Measurements from ENCODE around the gene KDM6A.
"Not testable (repeated sequence)": the region's sequence is repeated elsewhere in the genome, so short reads cannot be mapped to it uniquely, and the experiment has no call there.

Gene KDM6A

DNA sequence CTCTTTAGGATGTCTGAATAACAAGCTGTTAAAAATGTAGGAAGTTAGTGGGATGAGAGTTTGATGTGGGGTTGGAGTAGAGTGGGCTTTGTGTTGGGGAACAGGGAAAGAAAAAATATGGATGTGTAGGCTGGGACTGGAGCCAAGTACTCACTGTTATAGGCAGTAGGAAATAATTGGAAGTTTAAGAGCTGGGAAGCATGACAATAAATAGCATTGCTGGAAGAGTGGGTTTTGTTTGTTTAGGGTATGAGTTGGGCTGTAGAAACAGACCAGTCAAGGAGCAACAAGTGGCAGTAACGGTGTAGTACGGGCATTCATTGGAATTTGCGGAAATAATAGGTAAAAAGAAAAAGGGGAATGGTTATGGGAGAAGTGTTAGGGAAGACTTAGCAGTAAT is 81.6 kb downstream of the KDM6A start:
- DNase-seq (ENCODE audit: low read depth in 4 of 4, low spot score in 1 of 4): no peak

DNA sequence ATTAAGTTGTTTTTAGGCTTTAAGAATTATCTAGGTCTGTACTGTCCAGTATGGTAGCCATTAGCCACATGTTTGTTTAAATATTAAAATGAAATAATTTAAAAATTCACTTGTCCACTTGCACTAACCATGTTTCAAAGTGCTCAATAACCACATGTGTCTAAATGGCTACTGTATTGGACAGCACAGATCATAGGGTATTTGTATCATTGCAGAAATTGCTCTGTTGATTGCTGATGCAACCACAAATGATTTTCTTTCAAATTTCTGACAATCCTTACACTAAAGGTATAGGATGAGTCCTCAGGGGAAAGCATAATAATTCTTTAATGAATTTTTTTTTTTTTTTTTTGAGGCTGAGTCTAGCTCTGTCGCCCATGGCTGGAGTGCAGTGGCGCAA is 84.9 kb downstream of the KDM6A start:
- no peak for DNase-seq (ENCODE audit: low read depth in 4 of 4, low spot score in 1 of 4)

DNA sequence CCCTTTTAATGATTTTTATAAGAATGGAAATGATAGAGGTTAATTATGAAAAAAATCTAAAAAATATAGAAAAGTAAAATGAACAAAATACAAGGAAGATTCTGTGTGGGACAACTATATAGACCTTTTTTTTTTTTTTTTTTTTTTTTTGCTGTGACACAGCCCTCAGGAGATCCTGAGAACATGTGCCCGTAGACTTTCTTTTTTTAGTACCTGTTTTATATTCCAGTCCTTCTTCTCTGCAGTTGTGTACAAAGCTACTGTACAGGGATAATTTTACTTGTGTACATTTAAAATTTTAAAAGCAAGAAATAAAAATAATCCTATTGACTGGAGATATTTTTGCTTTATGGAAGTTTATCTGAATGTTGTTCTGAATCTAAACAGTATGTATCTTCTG is 85.5 kb downstream of the KDM6A start:
- DNase-seq (ENCODE audit: low read depth in 4 of 4, low spot score in 1 of 4): no peak

DNA sequence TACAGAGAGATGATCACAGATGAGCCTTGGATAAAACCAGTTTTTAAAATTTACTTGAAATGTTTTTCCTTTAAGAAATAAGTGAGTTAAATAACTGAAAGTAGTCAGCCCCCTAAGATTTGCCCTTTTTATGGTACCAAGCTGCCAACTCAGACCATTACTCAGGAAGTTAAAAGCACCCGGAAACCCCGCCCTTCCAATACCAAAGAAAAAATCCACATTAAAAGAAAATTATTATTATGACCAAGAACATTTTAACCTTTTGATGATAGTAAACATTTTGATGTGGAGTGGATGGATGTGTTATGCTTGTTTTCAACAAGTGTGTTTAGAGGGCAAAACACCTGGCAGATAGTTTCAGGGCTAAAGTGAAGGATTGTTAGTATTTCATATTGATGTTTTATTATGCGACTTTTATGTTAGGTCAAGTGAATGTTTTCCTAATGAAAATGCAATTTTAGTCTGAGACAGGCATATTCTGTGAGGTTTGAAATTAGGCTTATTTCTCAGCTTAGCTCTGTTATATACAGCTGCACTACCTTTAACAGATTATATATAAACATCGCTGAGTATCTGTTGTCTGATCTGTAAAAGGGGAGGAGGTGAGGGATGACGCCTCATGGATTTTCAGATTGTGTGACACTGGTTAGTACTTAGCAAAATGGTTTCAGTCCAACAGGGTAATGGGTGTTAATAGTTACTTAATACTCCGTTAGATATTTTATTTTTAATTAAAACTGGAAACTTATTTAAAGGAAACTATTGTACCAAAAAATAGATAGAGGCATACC is 89.0 kb downstream of the KDM6A start:
- no peak for DNase-seq (ENCODE audit: low read depth in 4 of 4, low spot score in 1 of 4)

DNA sequence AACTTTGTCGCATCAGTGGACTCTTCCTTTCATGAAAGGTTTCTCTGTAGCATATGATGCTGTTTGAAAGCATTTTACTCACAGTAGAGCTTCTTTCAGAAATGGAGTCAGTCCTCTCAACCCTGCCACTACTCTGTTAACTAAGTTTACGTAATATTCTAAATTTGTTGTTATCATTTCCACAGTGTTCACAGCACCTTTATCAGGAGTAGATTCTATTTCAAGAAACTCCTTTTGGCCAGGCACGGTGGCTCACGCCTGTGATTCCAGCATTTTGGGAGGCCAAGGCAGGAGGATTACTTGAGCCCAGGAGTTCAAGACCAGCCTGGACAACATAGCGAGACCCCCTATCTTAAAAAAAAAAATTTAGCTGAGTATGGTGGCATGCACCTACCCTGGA is 90.0 kb downstream of the KDM6A start:
- DNase-seq (ENCODE audit: low read depth in 4 of 4, low spot score in 1 of 4): no peak

DNA sequence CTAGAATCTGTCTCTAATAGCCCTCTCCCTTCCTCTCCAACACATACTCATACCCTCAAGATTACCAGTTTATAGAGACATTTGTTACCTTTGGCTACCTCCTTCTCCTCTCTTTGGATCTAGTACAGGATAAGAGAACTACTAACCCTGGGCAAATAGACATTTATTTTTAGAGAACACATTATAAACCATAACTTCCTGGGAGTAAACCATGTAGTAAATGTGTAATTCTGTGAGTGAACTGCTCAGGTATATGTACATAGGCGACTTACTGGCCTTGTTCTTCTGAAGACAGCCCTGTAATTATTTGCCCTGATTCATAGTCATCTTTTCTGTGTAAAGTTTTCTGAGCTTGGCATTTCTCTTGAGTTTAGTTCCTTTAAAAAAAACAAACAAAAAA is 94.2 kb downstream of the KDM6A start:
- no peak for DNase-seq (ENCODE audit: low read depth in 4 of 4, low spot score in 1 of 4)

DNA sequence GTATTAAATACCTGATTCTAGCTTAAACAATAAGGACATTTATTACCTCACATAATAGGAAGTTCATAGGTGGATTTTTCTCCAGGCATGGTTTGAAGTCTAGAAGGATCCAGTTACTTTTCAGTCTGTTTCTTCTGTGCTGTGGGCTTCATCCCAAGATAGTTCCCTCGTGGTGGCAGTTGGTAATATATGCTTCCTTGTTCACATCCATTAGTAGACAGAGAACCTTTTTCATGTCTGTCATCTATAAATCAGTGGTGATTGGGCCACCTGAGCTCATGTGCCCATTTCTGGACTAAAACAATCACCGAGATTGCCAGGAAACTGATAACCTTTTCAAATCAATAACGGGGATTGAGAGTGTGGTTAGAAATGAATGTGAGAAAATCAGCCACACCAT is 97.7 kb downstream of the KDM6A start:
- DNase-seq (ENCODE audit: low read depth in 4 of 4, low spot score in 1 of 4): no peak

DNA sequence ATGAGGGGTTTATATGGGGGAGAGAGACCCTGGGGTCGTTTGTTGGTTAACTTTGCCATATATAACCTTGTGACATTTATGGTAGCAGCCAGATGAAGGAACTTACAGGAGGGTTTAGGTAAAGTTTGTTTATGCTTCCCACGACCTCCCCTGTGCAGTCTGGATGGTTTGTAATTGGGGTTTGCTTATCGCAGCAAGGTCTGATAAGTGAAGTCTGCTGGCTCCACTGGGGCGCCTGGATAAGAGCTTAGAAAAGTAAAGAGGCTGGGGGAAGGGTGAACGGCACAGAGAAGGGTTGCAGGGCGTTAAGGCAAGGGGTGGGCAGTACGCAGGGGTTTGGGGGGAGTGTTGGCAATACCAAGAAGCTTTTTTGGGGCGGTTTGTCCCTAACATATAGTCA is 98.7 kb downstream of the KDM6A start:
- no peak for DNase-seq (ENCODE audit: low read depth in 4 of 4, low spot score in 1 of 4)

DNA sequence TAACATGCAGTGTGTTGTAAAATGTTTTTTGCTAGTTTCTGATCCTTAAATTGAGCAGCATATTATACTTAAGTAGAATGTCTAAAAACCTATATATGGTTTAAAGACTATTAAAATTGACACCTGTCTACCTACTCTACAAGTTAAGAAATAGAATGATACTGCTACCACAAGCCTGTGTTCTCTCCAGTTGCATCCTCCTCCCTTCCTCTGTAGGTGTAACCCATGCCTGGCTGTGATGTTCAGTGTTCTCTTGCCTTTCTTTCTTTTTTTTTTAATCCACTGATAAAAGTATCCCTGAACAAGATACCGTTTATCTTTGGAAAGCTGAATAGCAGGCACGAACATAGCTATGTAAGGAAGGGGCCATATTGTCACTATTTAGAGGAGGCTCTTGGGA is 99.1 kb downstream of the KDM6A start:
- no peak for DNase-seq (ENCODE audit: low read depth in 4 of 4, low spot score in 1 of 4)

DNA sequence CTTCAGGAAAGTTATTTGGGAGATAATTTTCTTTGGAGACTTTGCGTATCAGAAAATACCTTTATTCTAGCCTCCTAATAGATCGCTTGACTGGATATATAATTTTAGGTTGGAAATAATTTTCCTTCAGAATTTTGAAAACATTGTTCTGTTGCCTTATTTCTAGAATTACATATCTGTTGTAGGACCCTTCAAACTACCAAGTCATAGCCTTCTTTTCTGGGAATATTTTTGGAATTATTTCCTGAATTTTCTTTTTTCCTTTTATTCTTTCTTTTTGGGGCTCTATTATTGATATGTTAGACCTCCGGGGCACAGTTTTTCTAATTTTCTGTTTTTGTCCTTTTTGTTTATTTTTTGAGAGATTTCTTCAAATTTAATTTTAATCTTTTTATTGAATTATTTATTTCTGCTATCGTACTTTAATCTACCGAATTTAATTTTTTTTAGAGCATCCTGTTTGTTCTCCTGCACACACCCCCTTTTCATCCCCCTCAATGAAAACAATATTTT is 100.5 kb downstream of the KDM6A start:
- no peak for DNase-seq (ENCODE audit: low read depth in 4 of 4, low spot score in 1 of 4)

DNA sequence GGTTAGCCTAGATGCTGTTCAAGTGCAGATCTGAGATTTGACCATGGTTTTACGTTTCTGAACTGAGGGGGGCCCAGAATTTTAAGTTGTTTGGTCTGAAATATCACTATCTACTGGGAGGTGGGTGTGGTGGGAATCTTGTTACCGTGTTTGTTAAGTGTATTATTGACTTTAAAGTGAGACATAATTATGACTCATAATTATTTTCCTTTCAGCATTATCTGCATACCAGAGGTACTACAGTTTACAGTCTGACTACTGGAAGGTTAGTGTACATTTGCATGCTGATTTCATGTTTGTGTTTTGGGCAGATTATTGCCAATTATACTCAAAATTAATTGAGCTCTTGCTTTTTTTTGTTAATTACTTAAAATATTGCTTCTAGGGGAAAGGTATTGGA is 101.5 kb downstream of the KDM6A start:
- no peak for DNase-seq (ENCODE audit: low read depth in 4 of 4, low spot score in 1 of 4)

DNA sequence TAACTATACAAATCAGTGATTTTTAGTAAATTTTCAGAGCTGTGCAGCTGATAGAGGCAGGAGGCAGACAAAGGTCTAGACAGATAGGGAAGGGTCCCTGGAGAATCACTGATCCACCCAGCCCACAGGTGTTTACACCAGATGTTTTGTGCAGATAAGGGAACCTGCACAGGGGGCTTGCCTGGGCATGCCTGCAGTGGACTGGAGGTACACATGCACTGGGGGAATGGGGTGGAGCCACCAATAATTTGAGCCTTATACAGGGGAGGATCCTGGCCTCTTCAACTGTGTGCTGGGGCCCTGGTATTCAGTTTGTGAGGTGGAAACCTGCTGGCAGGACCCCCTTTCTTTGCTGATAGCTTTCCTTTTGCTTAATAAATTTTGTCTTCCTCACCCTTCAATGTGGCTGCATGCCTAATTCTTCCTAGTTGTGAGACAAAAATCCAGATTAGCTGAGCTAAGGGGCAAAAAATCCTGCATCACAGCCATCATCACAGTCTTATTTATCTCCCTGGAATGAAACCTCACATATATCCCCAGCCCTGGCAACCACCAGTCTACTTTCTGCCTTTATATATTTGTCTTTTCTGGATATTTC is 102.8 kb downstream of the KDM6A start:
- DNase-seq (ENCODE audit: low read depth in 4 of 4, low spot score in 1 of 4): no peak

DNA sequence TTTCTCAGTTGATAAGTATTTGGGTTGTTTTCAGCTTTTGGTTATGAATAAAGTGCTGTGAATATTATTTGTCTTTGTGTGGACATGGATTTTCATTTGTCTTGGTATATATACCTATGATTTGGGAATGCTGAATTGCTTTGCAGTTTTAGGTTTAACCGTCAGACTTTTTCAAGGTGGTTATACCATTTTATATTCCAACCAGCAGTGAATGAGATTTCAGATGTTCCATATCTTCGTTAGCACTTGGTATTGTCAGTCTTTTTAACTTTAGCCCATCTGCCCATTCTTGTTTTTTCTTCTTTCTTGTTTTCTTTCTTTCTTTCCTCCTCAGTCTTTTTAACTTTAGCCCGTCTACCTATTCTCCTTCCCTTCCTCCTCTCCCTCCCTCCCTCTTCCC is 106.0 kb downstream of the KDM6A start:
- DNase-seq (ENCODE audit: low read depth in 4 of 4, low spot score in 1 of 4): no peak

DNA sequence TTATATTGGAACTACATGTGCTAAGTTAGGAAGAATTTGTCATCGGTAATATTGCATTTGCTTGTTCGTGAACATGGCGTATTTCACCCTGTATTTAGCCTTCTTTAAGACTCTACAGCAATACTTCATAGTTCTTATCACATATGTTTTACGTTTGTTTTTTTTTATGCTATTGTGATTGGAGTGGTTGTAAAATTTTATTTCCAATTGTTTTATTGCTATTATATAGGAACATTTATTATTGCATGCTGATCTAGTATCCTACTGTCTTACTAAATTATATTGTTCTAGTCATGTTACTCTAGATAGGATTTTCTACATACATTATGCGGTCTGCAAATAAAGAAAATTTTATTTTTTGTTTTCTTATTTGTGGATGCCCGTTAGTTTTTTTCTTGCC is 107.4 kb downstream of the KDM6A start:
- no peak for DNase-seq (ENCODE audit: low read depth in 4 of 4, low spot score in 1 of 4)

DNA sequence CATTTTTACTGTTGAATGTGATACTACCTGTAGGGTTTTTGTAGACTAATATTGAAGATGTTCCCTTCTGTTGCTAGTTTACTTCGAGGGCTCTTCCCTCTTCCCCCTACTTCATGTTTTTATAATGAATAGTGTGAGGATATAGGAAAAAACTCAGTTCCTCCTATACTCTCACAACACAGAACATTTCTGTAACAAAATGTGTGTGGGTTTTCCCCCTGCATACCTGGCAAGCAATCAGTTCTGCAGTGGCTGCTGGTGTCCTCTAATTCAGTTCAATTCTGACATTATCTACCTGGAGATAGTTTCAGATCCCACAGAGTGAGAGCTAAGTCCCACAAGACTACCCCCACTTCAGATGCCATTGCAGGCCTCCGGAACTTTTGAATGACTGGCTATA is 107.9 kb downstream of the KDM6A start:
- no peak for DNase-seq (ENCODE audit: low read depth in 4 of 4, low spot score in 1 of 4)

DNA sequence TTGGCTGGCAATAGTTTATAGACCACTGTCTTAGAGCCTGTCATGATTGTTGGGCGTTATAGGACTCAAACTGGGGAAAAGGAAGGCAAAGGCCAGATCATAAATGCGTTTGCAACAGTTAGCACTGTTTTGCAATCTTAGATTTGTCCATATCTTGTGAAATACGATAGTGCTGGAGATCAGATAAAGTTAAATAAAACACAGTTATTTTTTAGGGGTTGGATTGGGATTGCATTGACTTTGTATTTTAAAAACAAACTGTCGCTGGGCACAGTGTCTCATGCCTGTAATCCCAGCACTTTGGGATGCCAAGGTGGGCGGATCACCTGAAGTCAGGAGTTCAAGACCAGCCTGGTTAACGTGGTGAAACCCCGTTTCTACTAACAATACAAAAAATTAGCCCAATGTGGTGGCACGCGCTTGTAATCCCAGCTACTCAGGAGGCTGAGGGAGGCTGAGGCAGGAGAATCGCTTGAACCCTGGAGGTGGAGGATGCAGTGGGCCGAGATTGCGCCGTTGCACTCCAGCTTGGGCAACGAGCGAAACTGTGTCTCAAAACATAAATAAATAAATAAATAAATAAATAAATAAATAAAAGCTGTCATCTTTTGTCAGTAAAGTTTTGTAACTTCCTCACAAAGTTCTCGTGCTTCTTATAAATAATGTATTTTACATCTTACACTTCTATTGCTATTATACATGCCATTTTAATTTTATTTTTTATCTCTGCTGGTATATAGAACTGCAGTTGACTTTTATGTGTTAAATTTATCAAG is 117.2 kb downstream of the KDM6A start:
- DNase-seq (ENCODE audit: low read depth in 4 of 4, low spot score in 1 of 4): no peak

DNA sequence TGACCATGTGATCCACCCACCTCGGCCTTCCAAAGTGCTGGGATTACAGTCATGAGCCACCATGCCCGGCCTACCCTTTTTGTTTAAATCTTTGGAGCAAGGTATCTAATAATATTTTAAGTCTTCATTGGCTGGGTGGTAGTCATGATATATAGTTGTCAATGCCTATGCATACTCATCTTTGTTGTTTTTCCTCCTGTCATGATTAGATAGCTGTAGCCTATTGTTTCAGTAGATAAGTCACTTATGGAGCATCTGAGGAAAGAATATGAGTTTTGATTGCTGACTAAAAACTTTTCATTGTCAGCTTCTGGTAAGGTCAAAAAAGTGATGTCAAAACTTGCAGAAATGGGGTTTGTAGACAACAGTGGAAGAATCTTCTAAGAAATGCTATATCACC is 119.8 kb downstream of the KDM6A start:
- no peak for DNase-seq (ENCODE audit: low read depth in 4 of 4, low spot score in 1 of 4)

DNA sequence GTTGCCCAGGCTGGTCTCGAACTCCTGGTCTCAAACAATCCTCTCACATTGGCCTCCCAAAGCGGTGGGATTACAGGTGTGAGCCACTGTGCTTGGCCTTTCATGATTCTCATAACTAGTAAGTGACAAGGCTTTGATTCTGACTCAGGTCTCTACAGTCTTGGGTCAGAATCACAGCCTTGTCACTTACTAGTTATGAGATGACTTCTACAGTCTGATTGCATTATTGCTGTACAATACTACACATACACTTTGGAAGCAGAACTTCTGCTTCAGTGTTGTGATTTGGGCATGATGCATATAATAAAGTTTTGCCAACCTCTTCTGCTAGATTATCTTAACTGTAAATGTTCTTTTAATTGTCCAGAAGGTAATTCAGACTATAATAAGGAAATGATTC is 123.3 kb downstream of the KDM6A start:
- no peak for DNase-seq (ENCODE audit: low read depth in 4 of 4, low spot score in 1 of 4)

DNA sequence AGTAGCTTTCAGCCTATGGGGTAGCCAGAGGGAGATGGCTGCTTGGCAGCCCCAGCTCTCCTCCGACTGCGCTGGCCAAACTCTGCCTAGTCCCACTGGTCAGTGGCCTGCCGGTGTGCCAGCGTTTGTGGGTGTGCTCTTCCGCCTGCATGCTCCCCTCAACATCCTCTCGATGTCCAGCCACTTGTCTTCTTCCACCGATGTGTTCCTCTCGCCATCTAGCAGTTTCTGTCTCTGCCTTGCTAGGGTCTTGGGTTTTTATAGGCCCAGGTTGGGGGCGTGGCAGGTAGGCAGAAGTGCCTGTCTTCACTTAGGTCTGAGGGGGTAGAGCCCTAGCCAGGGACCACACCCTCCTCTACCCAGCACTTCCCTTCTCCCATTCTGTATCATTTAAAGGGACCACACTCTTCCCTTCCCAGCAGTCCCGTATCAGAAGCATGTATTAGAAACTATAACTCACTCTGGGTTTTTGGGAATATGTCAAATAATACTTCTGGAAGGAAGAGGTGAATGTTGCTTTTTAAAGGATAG is 124.4 kb downstream of the KDM6A start:
- DNase-seq (ENCODE audit: low read depth in 4 of 4, low spot score in 1 of 4): no peak

DNA sequence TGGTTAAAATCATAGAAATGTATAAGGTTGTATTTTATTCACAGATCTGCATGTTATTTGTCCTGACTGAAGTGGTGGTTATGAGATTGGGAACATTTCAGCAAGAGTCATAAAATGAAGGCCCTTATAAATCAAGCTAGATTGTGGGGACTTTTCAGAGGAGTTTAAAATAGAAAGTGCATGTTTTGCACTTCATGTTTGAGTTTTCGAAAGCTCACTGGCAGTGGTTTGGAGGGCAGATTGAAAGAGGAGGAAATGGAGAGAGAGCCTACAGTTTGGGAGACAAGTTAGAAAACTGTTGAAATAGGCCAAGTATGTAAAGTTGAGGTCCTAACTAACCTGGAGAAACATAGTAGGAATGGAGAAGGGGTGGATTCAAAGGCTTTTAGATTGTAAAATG is 124.9 kb downstream of the KDM6A start:
- no peak for DNase-seq (ENCODE audit: low read depth in 4 of 4, low spot score in 1 of 4)

DNA sequence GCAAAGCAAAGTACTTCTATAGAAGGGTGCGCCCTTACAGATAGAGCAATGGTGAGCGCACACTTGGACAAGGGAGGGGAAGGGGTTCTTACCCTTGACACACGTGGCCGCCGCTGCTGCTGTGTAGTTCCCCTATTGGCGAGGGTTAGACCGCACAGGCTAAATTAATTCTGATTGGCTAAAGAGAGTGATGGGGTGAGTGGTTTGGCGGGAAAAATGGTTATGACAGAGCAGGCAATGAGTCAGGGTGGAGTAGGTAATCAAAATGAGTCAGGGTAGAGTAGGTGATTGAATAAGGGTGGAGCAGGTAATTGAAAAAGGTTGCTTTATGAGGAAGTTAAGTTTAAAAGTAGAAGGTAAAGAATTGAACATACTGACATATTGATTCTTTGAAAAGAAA is 126.2 kb downstream of the KDM6A start:
- not testable (repeated sequence) for DNase-seq (ENCODE audit: low read depth in 4 of 4, low spot score in 1 of 4)

DNA sequence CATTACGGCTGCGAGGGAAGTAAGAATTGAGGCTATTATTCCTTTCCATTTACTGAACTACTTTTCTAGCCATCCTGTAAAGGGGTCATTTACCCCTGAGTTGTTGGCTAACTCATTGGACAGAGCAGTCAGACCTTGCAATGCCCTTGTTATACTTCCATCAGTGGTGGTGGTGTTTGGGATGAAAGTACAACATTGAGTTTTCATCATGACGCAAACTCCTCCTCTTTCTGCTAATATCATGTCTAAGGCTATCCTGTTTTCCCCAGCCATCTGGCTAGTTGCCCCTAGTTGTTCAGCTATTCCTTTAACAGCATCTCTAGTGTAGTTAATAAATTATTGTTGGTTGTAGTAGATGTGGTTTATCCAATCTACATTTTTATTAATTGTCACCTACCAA is 126.9 kb downstream of the KDM6A start:
- not testable (repeated sequence) for DNase-seq (ENCODE audit: low read depth in 4 of 4, low spot score in 1 of 4)
